Pancreas (tissue), 10 donors: Measurements from ENCODE around the gene WDR20. TPM values are rescaled to one million over a fixed set of nuclear protein-coding genes. Genes with fewer than 3 reads are reported as not detected.

Source experiments
- ATAC-seq, 4 donors: fragments of 200-7000 bp; cut with Tn5 transposase; one replicate each; pipeline versions ENCODE4 v1.8.0 to v1.9.1; 2020; ENCODE audit warnings: mild to moderate bottlenecking in 4 of 4, moderate library complexity in 4 of 4
- DNase-seq, 6 donors: peaks; one replicate each; pipeline ENCODE4 v3.0.0-alpha.2; 2020
- FAIRE-seq: peaks from 2 replicates; lab custom pipeline; 2012; peaks lifted over from hg19 to GRCh38; lab: Jason Lieb, UNC
- H3K27ac ChIP-seq, 4 donors: fragments of 200-600 bp; sonication (generic); 1 replicate in 3 of 4; 2 replicates in 1 of 4; pipeline versions ENCODE4 v1.5.0 to v1.8.0; 2020
- H3K27me3 ChIP-seq, 4 donors: fragments of 200-600 bp; one replicate each; pipeline ENCODE4 v1.8.0; 2021
- H3K36me3 ChIP-seq, 3 donors: fragments of 200-600 bp; sonication (generic) in 1 of 3; one replicate each; pipeline versions ENCODE4 v1.5.0 to v1.8.0; 2020 to 2021
- H3K4me1 ChIP-seq, 3 donors: fragments of 200-600 bp; one replicate each; pipeline ENCODE4 v1.8.0; 2021
- H3K4me3 ChIP-seq, 4 donors: fragments of 200-600 bp; sonication (generic) in 2 of 4; one replicate each; pipeline versions ENCODE4 v1.5.0 to v1.8.0; 2020 to 2021
- H3K9me3 ChIP-seq, 4 donors: fragments of 200-600 bp; one replicate each; pipeline ENCODE4 v1.8.0; 2021
- CTCF ChIP-seq, 4 donors: fragments of 200-600 bp; sonication (generic) in 3 of 4; IDR thresholded peaks; one replicate each; pipeline versions ENCODE4 v1.5.0 to v1.8.0; 2021; ENCODE audit warnings: antibody characterized with exemption in 4 of 4
- WGBS, 2 donors: extraction: QIAGEN DNeasy Blood & Tissue Kit; methylation state at CpG; one replicate each; pipeline ENCODE4 v1.1.7; 2013; 5-methylcytosine and 5-hydroxymethylcytosine counted together
- intact Hi-C, 3 donors: fragments of 100-400 bp; cut with DNase I; formaldehyde crosslinking; loops; one replicate each; pipeline versions ENCODE4 v1.11.1 to v1.14.2; 2022
- polyA plus RNA-seq, 2 donors: library from polyadenylated mRNA; stranded (reverse); fragments of 200-250 nt; gene quantifications; one replicate each; pipeline ENCODE4 v1.2.3, GENCODE V29; 2013
- total RNA-seq, 6 donors: library from RNA; stranded (reverse); fragmentation: NEBNext Ultra II Directional in 4 of 6; extraction: Animal tissue kit (Norgen Biotek cat#: 25700) in 4 of 6; gene quantifications; one replicate each; pipeline versions ENCODE4 v1.2.1 to v1.2.4, GENCODE V29; 2021 to 2023
- donor health status: healthy with polysubstance abuse.
- donor health status: DM: no; HTN: no; CAD: no; lungs with moderate emphysema.
- donor health status: DM: no; HTN: no; CAD: no.
- donor health status: control.
- donor health status: control.
- donor health status: Bipolar disorder and iron deficiency.
- donor health status: DM: yes; HTN: yes; CAD: no.
- donor health status: DM: no; HTN: no; CAD: no.
- donor health status: DM: no; HTN: no; CAD: no.
- donor health status: DM: yes; HTN: yes; CAD: no.

Gene WDR20
- total and polyA plus RNA-seq, 8 donors = 7.4 to 19.5 (median 14.0) TPM

- no peak for DNase-seq
- Histone ChIP-seq H3K9me3 (no peaks in the 10 kb centered on the region), H3K27me3 (no peaks in the 10 kb centered on the region), H3K36me3 (no peaks in the 10 kb centered on the region), H3K4me1 (peaks cover 0 to 13% (median 6%) of the 10 kb centered on the region in 3 donors), H3K4me3 (no peak overlapping the region), H3K27ac (no peak overlapping the region)
- 94 to 95% methylated on average over 6 of the region's 6 CpGs for WGBS, 2 donors
- TF ChIP-seq CTCF (IDR thresholded peaks at IDR 0.05) = no peak
- FAIRE-seq = no peak
- ATAC-seq = no peak
- intact Hi-C loops = no loop called here
Measured at GRCh38 chr14:102249981-102250380, 110.3 kb downstream of the WDR20 start.

GRCh38 chr14:102250636-102251035 lies 110.9 kb downstream of the WDR20 start:
- Histone ChIP-seq H3K4me1 (peaks cover 0 to 13% (median 6%) of the 10 kb centered on the region in 3 donors), H3K27me3 (no peaks in the 10 kb centered on the region), H3K4me3 (no peak overlapping the region), H3K9me3 (no peaks in the 10 kb centered on the region), H3K27ac (no peak overlapping the region), H3K36me3 (no peaks in the 10 kb centered on the region)
- FAIRE-seq (no peak), ATAC-seq (no peak), DNase-seq (no peak)
- 95 to 96% methylated on average over 15 of the region's 15 CpGs for WGBS, 2 donors
- TF ChIP-seq CTCF (IDR thresholded peaks at IDR 0.05) = no peak
- intact Hi-C loops = no loop called here

DNA sequence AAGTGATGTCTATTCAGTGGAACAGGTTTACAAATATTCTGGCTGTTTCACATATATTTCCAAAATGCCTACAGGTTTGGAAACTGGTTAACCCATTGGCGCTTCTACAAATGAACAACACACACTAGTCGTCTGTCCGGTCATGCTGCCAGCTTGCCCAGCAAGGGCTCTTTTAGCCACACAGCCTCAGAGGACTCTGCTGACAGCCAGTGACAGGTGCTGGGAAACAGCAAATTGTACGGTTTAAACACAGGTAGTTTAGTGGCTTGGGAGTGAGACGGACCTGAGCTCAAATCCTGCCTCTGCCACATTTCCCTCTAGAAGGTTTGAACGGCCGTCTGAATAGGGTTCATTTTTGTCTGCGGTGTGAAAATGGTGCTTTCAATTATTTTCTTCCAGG lies 111.5 kb downstream of the WDR20 start:
- 91 to 93% methylated on average over 8 of the region's 8 CpGs for WGBS, 2 donors

DNA sequence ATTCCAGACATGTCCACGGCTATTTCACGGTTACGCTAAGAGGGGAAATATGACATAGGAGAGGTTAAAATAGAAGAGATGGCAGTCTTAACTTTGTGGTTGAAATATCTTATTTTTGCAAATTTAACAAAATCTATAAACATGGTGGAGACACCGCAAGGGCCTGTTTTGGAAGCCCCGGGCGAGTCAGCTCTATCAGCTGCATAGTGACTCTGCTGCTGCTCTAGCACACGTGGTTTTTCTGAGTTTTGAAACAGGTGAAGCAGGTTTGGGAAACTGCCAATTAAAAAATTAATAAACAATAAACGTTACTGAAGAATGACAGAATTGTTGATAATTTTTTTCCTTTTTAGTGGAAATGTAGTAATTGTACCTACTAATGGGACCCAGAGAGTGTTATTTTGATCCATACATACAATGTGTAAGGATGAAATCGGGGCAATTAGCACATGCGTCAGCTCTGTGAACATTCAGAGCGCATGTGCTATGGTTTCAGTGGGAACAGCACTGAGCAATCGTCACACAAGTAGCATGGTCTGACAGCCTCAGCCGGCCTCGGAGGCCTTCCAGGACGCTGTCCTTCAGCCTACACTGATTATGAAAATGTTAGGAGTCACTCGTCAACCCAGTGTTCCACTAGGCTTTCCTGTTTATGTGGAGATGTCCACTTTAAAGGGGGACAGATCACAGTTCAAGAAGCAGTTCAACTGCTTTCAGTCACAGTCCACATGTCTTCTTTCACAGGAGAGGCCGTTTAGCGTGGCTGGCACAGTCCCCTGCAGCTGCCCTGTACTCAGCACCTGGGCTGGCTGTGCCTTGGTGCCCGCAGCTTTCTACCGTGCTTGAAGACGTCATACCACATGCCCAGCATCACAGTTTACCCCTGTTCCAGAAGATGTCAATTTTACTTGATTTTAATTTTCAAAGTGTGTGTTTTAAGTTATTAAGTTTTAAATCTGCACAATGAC lies 113.4 kb downstream of the WDR20 start:
- peaks cover 0 to 13% (median 6%) of the 10 kb centered on the region in 3 donors for H3K4me1 ChIP-seq
- no peaks in the 10 kb centered on the region for H3K36me3 ChIP-seq
- peak; percentile 64 to 83 (median 78) for DNase-seq
- H3K9me3 ChIP-seq = no peaks in the 10 kb centered on the region
- H3K27ac ChIP-seq = peak overlapping the region; percentile 73 to 82 (median 78)
- ATAC-seq = peak; percentile 93 to 96 (median 94)
- no peaks in the 10 kb centered on the region for H3K27me3 ChIP-seq
- WGBS, 2 donors = 31 to 37% methylated on average over 21 of the region's 21 CpGs
- intact Hi-C loops = no loop called here
- H3K4me3 ChIP-seq = no peak overlapping the region
- no peak for FAIRE-seq
- TF ChIP-seq CTCF (IDR thresholded peaks at IDR 0.05) = no peak

More for the DNA sequence above, 111.5 kb downstream of the WDR20 start:
- no peaks in the 10 kb centered on the region for H3K27me3 ChIP-seq
- TF ChIP-seq CTCF (IDR thresholded peaks at IDR 0.05) = no peak
- H3K27ac ChIP-seq = no peak overlapping the region
- no peaks in the 10 kb centered on the region for H3K9me3 ChIP-seq
- H3K36me3 ChIP-seq = no peaks in the 10 kb centered on the region
- H3K4me3 ChIP-seq = no peak overlapping the region
- intact Hi-C loops = no loop called here
- peaks cover 0 to 13% (median 6%) of the 10 kb centered on the region in 3 donors for H3K4me1 ChIP-seq
- no peak for ATAC-seq
- FAIRE-seq = no peak
- no peak for DNase-seq
